WI38 (cell line): ENCODE data around the gene TRAPPC6A.

Source experiments
- H3K4me3 ChIP-seq: 2 replicates; pipeline ENCODE4 v1.5.1; 2011; ENCODE audit warnings: low read depth, mild to moderate bottlenecking, control low read depth, low read length
- CTCF ChIP-seq: IDR thresholded peaks from 2 replicates; pipeline ENCODE4 v1.5.1; 2012; ENCODE audit warnings: low read depth, mild to moderate bottlenecking, control low read depth, low read length

TRAPPC6A gene

GRCh38 chr19:45170146-45171106 lies 7.6 kb downstream of the TRAPPC6A start:
- no peak for TF ChIP-seq CTCF
- H3K4me3 ChIP-seq: no peak overlapping the region

DNA sequence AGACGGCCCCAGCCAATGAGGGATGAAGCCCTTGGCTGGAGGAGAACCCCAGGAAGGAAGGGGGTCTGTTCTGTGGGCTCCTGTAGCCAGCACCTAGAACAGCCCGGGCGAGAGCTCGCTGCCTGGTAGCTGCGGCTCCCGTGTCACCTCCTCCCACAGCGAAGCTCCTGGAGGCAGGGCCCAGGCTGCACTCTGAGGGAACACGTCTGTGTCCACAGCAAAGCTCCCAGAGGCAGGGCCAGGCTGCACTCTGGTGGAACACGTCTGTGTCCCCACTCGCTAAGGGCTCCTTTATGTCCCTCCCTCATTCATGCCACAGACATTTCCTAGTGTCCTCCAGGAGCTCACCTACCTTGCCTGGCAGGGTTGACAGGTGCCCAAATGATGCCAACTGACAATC lies 8.4 kb downstream of the TRAPPC6A start:
- H3K4me3 ChIP-seq: no peak overlapping the region
- TF ChIP-seq CTCF: no peak

DNA sequence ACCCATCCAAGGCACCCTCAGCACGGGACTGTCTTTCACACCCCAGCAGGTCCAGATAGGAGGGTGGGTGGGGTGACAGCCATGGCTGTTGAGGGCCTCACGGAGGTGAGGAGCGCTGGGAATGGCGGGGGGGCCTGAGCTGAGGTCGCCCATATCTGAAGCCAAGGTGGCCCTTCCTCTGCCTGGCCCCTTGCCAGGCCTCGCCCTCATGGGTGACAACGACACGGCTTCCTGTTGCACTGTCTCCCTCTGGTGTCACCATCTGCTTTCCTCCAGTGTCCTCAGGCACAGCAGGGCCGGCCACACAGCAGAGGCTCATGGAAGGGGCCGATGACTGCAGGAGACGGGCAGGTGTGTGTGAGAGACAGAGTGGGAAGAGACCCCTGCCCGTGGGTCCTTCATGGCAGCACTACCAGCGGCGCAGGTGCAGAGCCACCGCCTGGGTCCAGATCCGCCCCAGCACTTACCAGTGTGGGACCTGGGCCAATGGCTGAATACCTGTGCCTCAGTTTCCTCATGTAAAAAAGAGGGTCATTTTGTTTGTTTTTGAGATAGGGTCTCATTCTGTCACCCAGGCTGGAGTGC lies 9.2 kb downstream of the TRAPPC6A start:
- H3K4me3 ChIP-seq: no peak overlapping the region

DNA sequence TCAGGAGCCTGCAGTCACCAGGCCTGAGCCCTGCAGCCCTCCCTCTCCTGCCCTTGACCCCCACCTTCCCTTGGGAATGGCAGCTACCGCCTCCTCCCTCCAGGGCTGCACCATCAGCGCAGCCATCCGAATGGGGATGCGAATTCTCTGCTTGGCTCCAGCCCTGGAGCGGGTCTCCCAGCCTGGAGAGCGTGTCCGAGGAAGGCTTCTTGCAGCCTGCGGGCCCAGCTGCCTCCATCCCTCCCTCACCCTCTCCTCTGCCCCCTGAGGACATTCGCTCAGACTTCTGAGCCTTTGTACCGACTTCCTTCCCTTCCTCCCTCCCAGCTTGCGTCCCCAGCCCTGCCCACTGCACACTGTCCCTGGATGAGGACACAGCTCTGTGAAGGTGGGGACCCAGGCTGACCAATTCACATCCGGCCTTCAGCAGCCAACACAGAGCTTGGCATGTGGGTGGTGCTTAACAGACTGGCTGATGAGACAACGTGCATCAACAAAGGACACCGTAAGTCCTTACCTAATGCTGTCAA lies 11.2 kb downstream of the TRAPPC6A start:
- H3K4me3 ChIP-seq: no peak overlapping the region
- no peak for TF ChIP-seq CTCF

More for the DNA sequence above, 9.2 kb downstream of the TRAPPC6A start:
- TF ChIP-seq CTCF: no peak

DNA sequence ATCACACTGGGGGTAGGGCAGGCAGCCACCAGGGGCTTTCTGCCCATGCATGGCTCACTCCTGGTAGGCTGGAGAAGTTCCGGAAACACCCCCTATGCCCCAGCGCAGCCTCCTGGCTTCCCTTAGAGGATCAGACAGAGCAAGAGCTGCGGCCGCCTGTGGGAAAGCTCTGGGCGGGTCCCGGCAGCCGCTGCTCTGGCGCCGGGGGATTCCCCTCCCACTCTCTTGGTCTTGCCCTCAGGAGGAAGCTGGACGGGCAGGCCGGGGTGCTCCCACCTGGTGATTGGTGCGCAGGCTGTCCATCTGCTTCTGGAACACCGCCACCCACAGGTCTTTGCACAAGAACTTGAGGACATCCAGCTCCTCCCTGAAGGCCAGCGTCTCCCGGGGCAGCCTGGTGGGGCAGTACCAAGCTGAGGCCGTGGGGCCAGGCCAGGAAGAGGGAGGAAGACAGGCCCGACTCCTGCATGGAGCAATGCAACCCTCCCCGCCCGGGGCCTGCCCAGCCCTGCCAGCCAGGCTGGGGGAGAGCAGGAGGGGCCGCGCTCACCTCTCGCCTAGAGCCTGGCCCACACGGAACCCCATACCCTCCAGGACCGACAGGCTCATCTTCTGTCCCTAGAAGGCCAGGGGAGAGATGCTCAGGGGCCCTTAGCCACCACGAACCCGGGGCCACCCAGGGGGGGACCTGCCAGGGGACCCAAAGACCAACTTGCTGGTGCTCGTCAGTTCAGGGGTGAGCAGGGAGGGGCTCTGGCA lies 13.3 kb downstream of the TRAPPC6A start:
- no peak for TF ChIP-seq CTCF
- H3K4me3 ChIP-seq: no peak overlapping the region

DNA sequence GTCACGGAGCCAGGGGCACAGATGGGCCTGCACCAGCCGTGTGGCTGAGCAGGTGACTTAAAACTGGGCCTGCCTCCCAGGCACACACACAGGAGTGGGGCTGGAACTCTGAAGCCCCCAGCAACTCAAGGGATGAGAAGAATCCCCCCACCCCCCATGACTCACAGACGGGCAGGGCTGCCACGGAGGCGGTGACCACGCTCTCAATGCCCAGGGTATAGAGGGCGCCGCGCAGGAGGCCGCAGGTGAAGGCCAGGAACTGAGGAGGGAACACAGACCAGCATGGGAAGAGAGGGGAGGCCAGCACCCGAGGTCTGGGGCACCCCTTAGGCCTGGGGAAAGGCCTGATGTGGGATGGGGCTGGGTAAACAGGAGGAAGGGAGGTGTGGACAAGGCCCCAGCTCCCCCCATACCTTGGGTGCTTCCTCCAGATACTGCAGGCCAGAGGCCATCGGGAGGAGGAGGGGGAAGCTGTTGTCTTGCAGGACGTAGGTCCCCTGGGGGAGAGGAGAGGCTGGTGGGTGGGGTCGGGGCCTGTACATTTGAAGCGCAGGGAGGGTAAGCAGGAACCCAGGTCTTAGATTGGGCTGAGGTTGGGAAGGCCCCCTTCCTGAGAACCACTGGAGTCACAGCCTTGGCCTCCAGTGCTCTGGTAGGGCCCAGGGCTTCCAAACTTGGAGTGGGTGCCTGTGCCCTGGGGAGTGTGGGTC lies 14.1 kb downstream of the TRAPPC6A start:
- TF ChIP-seq CTCF: no peak
- no peak overlapping the region for H3K4me3 ChIP-seq
